HG03432 (cell line): Measurements from ENCODE around the gene PFAS.
A peak's percentile ranks its signal among the peaks of the same experiment; 100 is the strongest.

ENCODE experiments used
- ATAC-seq: cut with Tn5 transposase; IDR thresholded peaks from one replicate; pipeline ENCODE4 v1.9.1; 2021; ENCODE audit warnings: mild to moderate bottlenecking, moderate library complexity; ENCODE audit not compliant: unreplicated experiment

PFAS gene

GRCh38 chr17:8294361-8294760, 45.3 kb downstream of the PFAS start:
- no peak for ATAC-seq

DNA sequence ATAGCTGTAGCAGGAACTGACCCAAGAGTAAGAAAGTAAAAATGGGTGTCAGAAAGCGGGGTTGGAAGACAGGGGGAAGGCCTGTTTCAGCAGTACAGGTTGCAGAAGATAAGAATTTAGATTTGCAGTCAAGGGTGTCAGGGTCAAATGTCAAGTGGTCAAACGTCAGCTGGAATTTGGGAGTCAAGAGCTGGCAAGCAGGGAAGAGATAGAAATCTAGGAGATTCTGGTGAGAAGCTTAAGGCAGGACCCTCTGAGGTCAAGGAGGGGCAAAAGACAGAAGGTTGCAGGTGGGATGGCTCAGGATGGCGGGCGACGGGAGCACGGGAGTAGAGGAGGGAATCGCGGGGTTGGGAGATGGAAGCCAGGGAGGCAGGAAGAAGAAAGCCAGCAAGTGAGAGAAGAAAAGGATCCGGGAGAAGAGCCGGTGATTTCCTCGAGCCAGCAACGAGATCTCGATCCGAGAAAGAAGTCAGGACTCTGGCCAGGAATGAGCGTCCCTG, 45.8 kb downstream of the PFAS start:
- no peak for ATAC-seq

GRCh38 chr17:8300226-8300625, 51.1 kb downstream of the PFAS start:
- no peak for ATAC-seq

DNA sequence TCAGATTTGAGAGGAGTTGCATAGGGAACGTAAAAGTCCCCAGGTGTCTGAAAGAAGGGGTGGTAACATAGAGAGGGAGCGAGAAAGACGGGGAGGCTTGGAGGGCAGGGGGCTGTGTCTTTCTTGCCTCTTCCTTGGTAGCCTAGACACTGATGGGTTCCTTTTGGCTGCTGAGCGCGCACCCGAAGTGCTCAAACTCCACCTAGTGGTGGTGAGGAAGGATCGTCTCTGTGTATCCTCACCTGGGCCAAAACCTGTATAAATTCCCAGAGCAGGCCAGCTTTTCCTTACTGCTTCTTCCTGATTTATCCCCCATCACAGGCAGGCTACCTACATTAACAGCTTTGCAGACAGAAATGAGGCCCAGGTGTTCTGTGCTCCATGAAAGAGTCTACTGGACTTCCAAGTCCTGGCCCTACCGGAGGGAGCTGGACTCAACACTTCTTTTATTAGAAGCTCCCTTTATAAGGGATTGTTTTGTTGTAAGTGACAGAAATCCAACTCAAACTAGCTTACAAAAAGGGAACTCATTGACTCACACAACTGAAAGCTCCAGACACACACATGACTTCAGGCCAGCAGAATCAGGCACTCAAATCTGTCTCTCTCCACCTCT, 51.6 kb downstream of the PFAS start:
- ATAC-seq, result peak; percentile 43

GRCh38 chr17:8310601-8311123, 61.6 kb downstream of the PFAS start:
- ATAC-seq, result no peak

GRCh38 chr17:8311131-8311790, 62.2 kb downstream of the PFAS start:
- ATAC-seq, result no peak

DNA sequence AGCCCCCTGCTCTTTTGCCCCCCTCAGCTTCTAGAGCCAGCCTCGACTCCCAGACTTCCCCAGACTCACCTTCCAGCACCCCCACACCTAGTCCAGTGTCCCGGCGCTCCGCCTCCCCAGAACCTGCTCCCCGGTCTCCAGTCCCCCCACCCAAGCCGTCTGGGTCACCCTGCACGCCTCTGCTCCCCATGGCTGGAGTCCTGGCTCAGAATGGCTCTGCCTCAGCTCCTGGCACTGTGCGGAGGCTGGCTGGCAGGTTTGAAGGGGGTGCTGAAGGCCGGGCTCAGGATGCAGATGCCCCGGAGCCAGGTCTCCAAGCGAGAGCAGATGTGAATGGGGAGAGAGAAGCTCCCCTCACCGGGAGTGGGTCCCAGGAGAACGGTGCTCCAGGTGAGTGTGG, 63.2 kb downstream of the PFAS start:
- no peak for ATAC-seq

DNA sequence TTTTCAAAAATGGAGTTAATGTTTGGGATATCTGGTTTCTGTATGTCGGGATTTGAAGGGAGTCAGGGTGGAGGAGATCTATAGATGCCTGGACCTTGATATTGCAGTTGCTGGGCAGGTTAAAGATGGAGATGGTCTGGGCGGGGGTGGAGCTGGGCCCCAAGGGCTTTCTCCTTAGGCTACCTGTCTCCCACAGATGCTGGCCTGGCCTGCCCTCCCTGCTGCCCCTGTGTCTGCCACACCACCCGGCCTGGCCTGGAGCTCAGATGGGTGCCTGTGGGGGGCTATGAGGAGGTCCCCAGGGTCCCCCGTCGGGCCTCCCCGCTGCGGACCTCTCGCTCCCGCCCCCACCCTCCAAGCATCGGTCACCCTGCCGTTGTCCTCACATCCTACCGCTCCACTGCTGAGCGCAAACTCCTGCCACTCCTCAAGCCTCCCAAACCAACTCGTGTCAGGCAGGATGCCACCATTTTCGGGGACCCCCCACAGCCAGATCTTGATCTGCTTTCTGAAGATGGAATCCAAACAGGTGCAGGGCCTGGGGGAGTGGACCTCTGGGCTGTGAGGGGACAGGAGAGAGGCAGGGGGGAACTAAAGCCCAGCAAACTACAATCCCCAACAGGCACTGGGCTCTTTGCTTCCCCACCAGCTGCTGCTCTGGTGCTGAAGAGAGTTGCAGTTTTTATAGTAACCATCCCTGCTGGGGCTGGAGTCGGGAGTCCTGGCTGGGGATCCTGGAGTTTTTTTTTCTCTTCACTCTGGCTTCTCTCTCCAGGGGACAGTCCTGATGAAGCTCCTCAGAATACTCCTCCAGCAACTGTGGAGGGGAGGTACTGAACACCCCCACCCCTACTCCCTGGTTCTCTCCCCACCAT, 63.9 kb downstream of the PFAS start:
- ATAC-seq, result no peak

- no peak for ATAC-seq
Measured at GRCh38 chr17:8314797-8315763, 66.0 kb downstream of the PFAS start.

DNA sequence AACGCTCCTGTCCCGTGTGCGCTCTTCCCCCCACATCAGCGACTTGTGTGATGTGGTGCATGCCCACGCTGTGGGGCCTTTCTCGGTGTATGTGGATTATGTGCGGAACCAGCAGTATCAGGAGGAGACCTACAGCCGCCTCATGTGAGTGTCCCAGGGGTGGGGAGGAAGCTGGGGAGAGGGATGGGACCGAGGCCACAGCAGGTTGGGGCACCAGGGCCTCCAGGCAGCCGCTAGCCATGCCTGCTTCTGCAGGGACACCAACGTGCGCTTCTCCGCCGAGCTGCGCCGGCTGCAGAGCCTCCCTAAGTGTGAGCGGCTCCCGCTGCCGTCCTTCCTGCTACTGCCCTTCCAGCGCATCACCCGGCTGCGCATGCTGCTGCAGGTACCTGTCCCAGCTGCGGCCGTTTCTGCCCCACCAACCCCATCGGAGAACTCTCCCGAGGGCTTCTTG, 66.7 kb downstream of the PFAS start:
- no peak for ATAC-seq

- no peak for ATAC-seq
Measured at GRCh38 chr17:8318010-8318935, 69.2 kb downstream of the PFAS start.
